Endodermal cell (in vitro differentiated cells): Measurements from ENCODE around the gene SEPTIN10. TPM values are rescaled to one million over a fixed set of nuclear protein-coding genes. Genes with fewer than 3 reads are reported as not detected.
A peak's percentile ranks its signal among the peaks of the same experiment; 100 is the strongest.

Experiments
- DNase-seq: peaks from one replicate; pipeline ENCODE4 v3.0.0-alpha.2; 2017
- H3K27ac ChIP-seq: 2 replicates; pipeline ENCODE4 v1.5.1; 2013; ENCODE audit warnings: mild to moderate bottlenecking, low read depth, low read length, moderate library complexity
- H3K27me3 ChIP-seq: 2 replicates; pipeline ENCODE4 v1.6.1; 2013; ENCODE audit warnings: mild to moderate bottlenecking, low read length, moderate library complexity; ENCODE audit not compliant: insufficient read depth, control insufficient read depth, poor library complexity, severe bottlenecking
- H3K36me3 ChIP-seq: 2 replicates; pipeline ENCODE4 v1.7.0; 2013; ENCODE audit warnings: mild to moderate bottlenecking, low read length, moderate library complexity; ENCODE audit not compliant: control insufficient read depth, insufficient read depth
- H3K4me1 ChIP-seq: one replicate; pipeline ENCODE4 v1.7.0; 2013; ENCODE audit warnings: low read length; ENCODE audit not compliant: control insufficient read depth, insufficient read depth
- H3K4me3 ChIP-seq: 2 replicates; pipeline ENCODE4 v1.5.1; 2013; ENCODE audit warnings: mild to moderate bottlenecking, low read length, moderate library complexity
- H3K9ac ChIP-seq: 2 replicates; pipeline ENCODE4 v1.6.1; 2013; ENCODE audit warnings: mild to moderate bottlenecking, low read length, moderate library complexity; ENCODE audit not compliant: poor library complexity, severe bottlenecking; ENCODE audit errors: extremely low read depth
- H3K9me3 ChIP-seq: 2 replicates; pipeline ENCODE4 v1.6.1; 2013; ENCODE audit warnings: mild to moderate bottlenecking, low read length, moderate library complexity; ENCODE audit not compliant: control insufficient read depth
- H3K27ac Mint-ChIP-seq: 2 replicates; pipeline ENCODE4 v1.8.0; 2020; ENCODE audit warnings: mixed read lengths
- H3K27me3 Mint-ChIP-seq: 2 replicates; pipeline ENCODE4 v1.8.0; 2021; ENCODE audit warnings: mild to moderate bottlenecking, mixed read lengths; ENCODE audit not compliant: insufficient read depth
- H3K36me3 Mint-ChIP-seq: 2 replicates; pipeline ENCODE4 v1.8.0; 2020; ENCODE audit warnings: low read depth, mixed read lengths
- H3K4me1 Mint-ChIP-seq: 2 replicates; pipeline ENCODE4 v1.8.0; 2020; ENCODE audit warnings: mixed read lengths
- H3K4me3 Mint-ChIP-seq: 2 replicates; pipeline ENCODE4 v1.8.0; 2020; ENCODE audit warnings: mild to moderate bottlenecking, moderate library complexity, mixed read lengths
- H3K9me3 Mint-ChIP-seq: 2 replicates; pipeline ENCODE4 v1.8.0; 2020; ENCODE audit warnings: mild to moderate bottlenecking, mixed read lengths
- CTCF ChIP-seq: fragments of 200-600 bp; sonication (generic); conservative IDR thresholded peaks from 2 replicates; pipeline ENCODE4 v1.5.0; 2021; ENCODE audit warnings: antibody characterized with exemption, mild to moderate bottlenecking
- WGBS, 2 experiments: methylation state at CpG; one replicate each; pipeline versions ENCODE4 v1.1.5 to v1.1.7; 2013; ENCODE audit warnings: missing lambda C conversion rate in 2 of 2, mixed read lengths in 1 of 2; ENCODE audit not compliant: insufficient coverage in 1 of 2, insufficient read length in 1 of 2; 5-methylcytosine and 5-hydroxymethylcytosine counted together
- total RNA-seq, 2 donors: library from RNA; stranded (reverse); fragmentation: NEBNext Ultra II Directional in 1 of 2; extraction: Animal tissue kit (Norgen Biotek cat#: 25700) in 1 of 2; gene quantifications; 2 replicates in 1 of 2; 3 replicates in 1 of 2; pipeline ENCODE4 v1.2.1, GENCODE V29; 2021

The SEPTIN10 gene
- total RNA-seq, 2 donors from 2014 or later = 103 to 120 TPM

DNA sequence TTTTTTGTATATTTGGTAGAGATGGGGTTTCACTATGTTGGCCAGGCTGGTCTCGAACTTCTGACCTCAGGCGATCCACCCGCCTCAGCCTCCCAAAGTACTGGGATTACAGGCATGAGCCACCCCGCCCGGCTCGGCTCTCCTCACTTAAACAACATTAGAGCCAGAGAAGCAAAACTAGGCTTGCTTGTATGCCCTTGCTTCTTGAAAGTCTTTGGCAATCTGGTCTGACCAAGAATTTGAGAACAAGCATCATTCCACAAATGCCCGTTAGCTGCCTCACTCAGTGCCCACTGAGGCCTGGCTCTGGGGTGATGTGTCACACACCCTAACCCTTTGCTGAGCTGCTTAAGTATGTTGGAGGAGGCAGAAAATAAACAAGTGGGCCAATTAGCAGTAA is 33.9 kb upstream of the SEPTIN10 start:
- H3K4me1 ChIP-seq = peaks cover 16% of the 10 kb centered on the region
- WGBS, 2 experiments = 93% methylated on average over 6 to 7 of the region's 7 CpGs
- Mint-ChIP-seq H3K4me3 (no peak overlapping the region), H3K27me3 (peaks cover 1% of the 10 kb centered on the region), H3K36me3 (no peaks in the 10 kb centered on the region), H3K9me3 (no peaks in the 10 kb centered on the region), H3K4me1 (peaks cover 40% of the 10 kb centered on the region), H3K27ac (peak overlapping the region; percentile 72)
- H3K9me3 ChIP-seq = no peaks in the 10 kb centered on the region
- no peak for TF ChIP-seq CTCF
- no peak overlapping the region for H3K4me3 ChIP-seq
- no peaks in the 10 kb centered on the region for H3K36me3 ChIP-seq
- H3K27ac ChIP-seq = no peak overlapping the region
- no peak for DNase-seq
- no peak overlapping the region for H3K9ac ChIP-seq
- H3K27me3 ChIP-seq = no peaks in the 10 kb centered on the region

DNA sequence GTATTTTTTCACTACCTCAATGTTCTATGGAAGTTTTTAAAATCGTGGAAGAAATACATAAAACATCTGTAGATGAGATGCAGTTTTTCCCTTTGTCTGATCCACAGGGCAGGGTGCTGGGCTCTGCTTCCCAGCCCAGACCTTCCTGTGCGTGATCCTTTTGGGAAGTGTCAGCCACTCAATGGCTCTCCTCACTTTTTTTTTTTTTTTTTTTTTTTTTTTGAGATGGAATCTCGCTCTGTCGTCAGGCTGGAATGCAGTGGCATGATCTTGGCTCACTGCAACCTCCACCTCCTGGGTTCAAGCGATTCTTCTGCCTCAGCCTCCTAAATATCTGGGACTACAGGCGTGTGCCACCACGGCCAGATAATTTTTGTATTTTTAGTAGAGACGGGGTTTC is 33.2 kb upstream of the SEPTIN10 start:
- Mint-ChIP-seq H3K36me3 (no peaks in the 10 kb centered on the region), H3K27ac (peak overlapping the region; percentile 26), H3K9me3 (no peaks in the 10 kb centered on the region), H3K4me3 (no peak overlapping the region), H3K27me3 (peaks cover 1% of the 10 kb centered on the region), H3K4me1 (peaks cover 40% of the 10 kb centered on the region)
- WGBS, 2 experiments = 95 to 96% methylated on average over 4 to 8 of the region's 8 CpGs
- no peak for DNase-seq
- TF ChIP-seq CTCF = no peak
- no peak overlapping the region for H3K4me3 ChIP-seq
- H3K27ac ChIP-seq = no peak overlapping the region
- H3K27me3 ChIP-seq = no peaks in the 10 kb centered on the region
- no peaks in the 10 kb centered on the region for H3K9me3 ChIP-seq
- H3K9ac ChIP-seq = no peak overlapping the region
- no peaks in the 10 kb centered on the region for H3K36me3 ChIP-seq
- peaks cover 16% of the 10 kb centered on the region for H3K4me1 ChIP-seq

GRCh38 chr2:109645412-109646184 is 31.8 kb upstream of the SEPTIN10 start:
- no peak overlapping the region for H3K4me3 ChIP-seq
- no peaks in the 10 kb centered on the region for H3K27me3 ChIP-seq
- peak overlapping the region; percentile 82 for H3K27ac Mint-ChIP-seq
- no peaks in the 10 kb centered on the region for H3K9me3 ChIP-seq
- H3K27me3 Mint-ChIP-seq = peaks cover 1% of the 10 kb centered on the region
- no peak for TF ChIP-seq CTCF
- WGBS, 2 experiments = 76 to 79% methylated on average over 8 to 14 of the region's 14 CpGs
- peak; percentile 63 for DNase-seq
- no peaks in the 10 kb centered on the region for H3K9me3 Mint-ChIP-seq
- H3K4me3 Mint-ChIP-seq = peak overlapping the region; percentile 35
- peak overlapping the region; percentile 80 for H3K27ac ChIP-seq
- H3K4me1 ChIP-seq = peaks cover 16% of the 10 kb centered on the region
- peaks cover 39% of the 10 kb centered on the region for H3K4me1 Mint-ChIP-seq
- H3K36me3 ChIP-seq = no peaks in the 10 kb centered on the region
- H3K36me3 Mint-ChIP-seq = no peaks in the 10 kb centered on the region
- H3K9ac ChIP-seq = no peak overlapping the region
